ENCODE measurements around the gene LMNTD1. TPM values are rescaled to one million over a fixed set of nuclear protein-coding genes. Genes with fewer than 3 reads are reported as not detected.
A peak's percentile ranks its signal among the peaks of the same experiment; 100 is the strongest.
"Not testable (repeated sequence)": the region's sequence is repeated elsewhere in the genome, so short reads cannot be mapped to it uniquely, and the experiment has no call there.

Gene LMNTD1, protein sequence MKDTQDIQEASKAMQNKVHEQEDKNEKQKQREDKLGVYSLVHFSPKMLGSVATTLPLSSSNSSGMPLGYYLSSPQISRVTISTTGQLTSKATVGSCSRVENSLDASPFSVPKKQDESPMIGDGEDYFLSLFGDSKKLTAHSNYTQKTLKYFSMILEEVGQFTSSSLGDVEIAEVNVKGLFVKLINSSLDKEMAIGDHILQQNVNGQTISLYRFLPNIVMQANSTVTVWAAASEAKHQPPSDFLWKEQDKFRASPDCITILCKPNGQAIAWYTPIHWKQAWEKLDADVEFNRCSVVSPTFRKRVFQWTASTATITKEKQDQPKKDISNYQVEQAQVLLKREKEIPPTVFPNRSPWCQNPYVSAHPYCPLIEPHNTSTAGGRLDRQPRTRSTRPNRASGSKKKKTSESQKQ
- total RNA-seq: not detected

- DNase-seq (no peak), ATAC-seq (ENCODE audit: low read depth) (no peak)
- H3K27ac Mint-ChIP-seq: no peak within 1 kb of the TSS
- peaks cover 2% of the 10 kb centered on the region for H3K27me3 Mint-ChIP-seq
- no peaks in the 10 kb centered on the region for H3K9me3 Mint-ChIP-seq
- POLR2A ChIA-PET: no interaction called here
- H3K36me3 Mint-ChIP-seq: no peaks in the 10 kb centered on the region
- no peak within 1 kb of the TSS for H3K4me3 Mint-ChIP-seq
- H3K4me1 Mint-ChIP-seq: no peaks in the 10 kb centered on the region
Measured at GRCh38 chr12:25553098-25553497, at the start of gene LMNTD1. LMNTD1 (minus strand) TSS chr12:25553283; CDS start chr12:25552959, 324 bp downstream.

- Mint-ChIP-seq H3K4me1 (peaks cover 19% of the 10 kb centered on the region), H3K36me3 (peaks cover 24% of the 10 kb centered on the region), H3K27me3 (peaks cover 2% of the 10 kb centered on the region), H3K9me3 (peaks cover 21% of the 10 kb centered on the region), H3K4me3 (no peak overlapping the region), H3K27ac (no peak overlapping the region)
- no peak for DNase-seq
- POLR2A ChIA-PET: no interaction called here
- ATAC-seq (ENCODE audit: low read depth): no peak
Measured at GRCh38 chr12:25598956-25599355, 45.9 kb upstream of the LMNTD1 start.

GRCh38 chr12:25595496-25595895 is 42.4 kb upstream of the LMNTD1 start:
- peaks cover 23% of the 10 kb centered on the region for H3K9me3 Mint-ChIP-seq
- H3K36me3 Mint-ChIP-seq: peaks cover 38% of the 10 kb centered on the region
- ATAC-seq (ENCODE audit: low read depth); H3K27me3 Mint-ChIP-seq; DNase-seq; POLR2A ChIA-PET: not testable (repeated sequence)
- peak overlapping the region; percentile 78 for H3K4me3 Mint-ChIP-seq
- H3K27ac Mint-ChIP-seq: peak overlapping the region; percentile 93
- H3K4me1 Mint-ChIP-seq: peaks cover 29% of the 10 kb centered on the region

- POLR2A ChIA-PET: no interaction called here
- H3K9me3 Mint-ChIP-seq: peaks cover 21% of the 10 kb centered on the region
- H3K36me3 Mint-ChIP-seq: peaks cover 36% of the 10 kb centered on the region
- no peak overlapping the region for H3K27ac Mint-ChIP-seq
- no peaks in the 10 kb centered on the region for H3K27me3 Mint-ChIP-seq
- ATAC-seq (ENCODE audit: low read depth) (no peak), DNase-seq (no peak)
- no peak overlapping the region for H3K4me3 Mint-ChIP-seq
- H3K4me1 Mint-ChIP-seq: peaks cover 39% of the 10 kb centered on the region
Measured at GRCh38 chr12:25594376-25594775, 41.3 kb upstream of the LMNTD1 start.

GRCh38 chr12:25592725-25593495 is 39.8 kb upstream of the LMNTD1 start:
- POLR2A ChIA-PET: no interaction called here
- peaks cover 38% of the 10 kb centered on the region for H3K36me3 Mint-ChIP-seq
- no peak for ATAC-seq (ENCODE audit: low read depth)
- peaks cover 15% of the 10 kb centered on the region for H3K9me3 Mint-ChIP-seq
- no peak for DNase-seq
- no peaks in the 10 kb centered on the region for H3K27me3 Mint-ChIP-seq
- no peak overlapping the region for H3K4me3 Mint-ChIP-seq
- no peak overlapping the region for H3K27ac Mint-ChIP-seq
- peaks cover 39% of the 10 kb centered on the region for H3K4me1 Mint-ChIP-seq

DNA sequence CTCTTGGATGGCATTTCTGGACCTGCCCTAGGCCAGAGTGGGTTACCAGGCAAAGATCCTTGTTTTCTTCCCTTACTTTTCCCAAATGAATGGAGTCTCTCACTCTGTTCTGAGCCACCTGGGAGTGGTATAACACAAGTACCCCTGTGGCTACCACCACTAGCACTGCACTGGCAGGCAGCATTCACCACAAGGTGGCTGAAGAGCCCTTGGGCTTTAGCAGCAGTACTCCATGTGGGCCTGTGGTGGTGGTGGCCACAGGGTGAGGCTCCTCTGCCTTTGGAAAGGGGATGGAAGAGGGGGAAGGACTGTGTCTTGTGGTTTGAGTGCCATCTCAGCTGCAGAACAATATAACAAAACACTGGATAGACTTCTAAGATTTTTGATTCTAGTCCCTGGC is 38.1 kb upstream of the LMNTD1 start:
- POLR2A ChIA-PET: no interaction called here
- peak overlapping the region; percentile 83 for H3K27ac Mint-ChIP-seq
- ATAC-seq (ENCODE audit: low read depth) (no peak), DNase-seq (no peak)
- no peak overlapping the region for H3K4me3 Mint-ChIP-seq
- peaks cover 39% of the 10 kb centered on the region for H3K36me3 Mint-ChIP-seq
- H3K4me1 Mint-ChIP-seq: peaks cover 35% of the 10 kb centered on the region
- H3K9me3 Mint-ChIP-seq: peaks cover 17% of the 10 kb centered on the region
- H3K27me3 Mint-ChIP-seq: no peaks in the 10 kb centered on the region

GRCh38 chr12:25590011-25590721 is 37.1 kb upstream of the LMNTD1 start:
- H3K36me3 Mint-ChIP-seq: peaks cover 34% of the 10 kb centered on the region
- ATAC-seq (ENCODE audit: low read depth): peak; percentile 97
- POLR2A ChIA-PET: no interaction called here

GRCh38 chr12:25587346-25587745 is 34.3 kb upstream of the LMNTD1 start:
- ATAC-seq (ENCODE audit: low read depth) (no peak), DNase-seq (no peak)
- peaks cover 12% of the 10 kb centered on the region for H3K9me3 Mint-ChIP-seq
- no peaks in the 10 kb centered on the region for H3K27me3 Mint-ChIP-seq
- peaks cover 16% of the 10 kb centered on the region for H3K36me3 Mint-ChIP-seq
- H3K4me1 Mint-ChIP-seq: peaks cover 18% of the 10 kb centered on the region
- POLR2A ChIA-PET: no interaction called here
- no peak overlapping the region for H3K4me3 Mint-ChIP-seq
- H3K27ac Mint-ChIP-seq: no peak overlapping the region

More at GRCh38 chr12:25590011-25590721, 37.1 kb upstream of the LMNTD1 start:
- H3K27me3 Mint-ChIP-seq: no peaks in the 10 kb centered on the region
- H3K27ac Mint-ChIP-seq: peak overlapping the region; percentile 83
- peaks cover 25% of the 10 kb centered on the region for H3K4me1 Mint-ChIP-seq
- H3K9me3 Mint-ChIP-seq: peaks cover 15% of the 10 kb centered on the region
- H3K4me3 Mint-ChIP-seq: peak overlapping the region; percentile 36
- peak; percentile 47 for DNase-seq

GRCh38 chr12:25585662-25586061 is 32.6 kb upstream of the LMNTD1 start:
- Mint-ChIP-seq H3K27me3 (no peaks in the 10 kb centered on the region), H3K9me3 (peaks cover 11% of the 10 kb centered on the region), H3K4me3 (no peak overlapping the region), H3K27ac (no peak overlapping the region), H3K36me3 (peaks cover 14% of the 10 kb centered on the region), H3K4me1 (peaks cover 12% of the 10 kb centered on the region)
- ATAC-seq (ENCODE audit: low read depth) (no peak), DNase-seq (no peak)
- POLR2A ChIA-PET: no interaction called here

DNA sequence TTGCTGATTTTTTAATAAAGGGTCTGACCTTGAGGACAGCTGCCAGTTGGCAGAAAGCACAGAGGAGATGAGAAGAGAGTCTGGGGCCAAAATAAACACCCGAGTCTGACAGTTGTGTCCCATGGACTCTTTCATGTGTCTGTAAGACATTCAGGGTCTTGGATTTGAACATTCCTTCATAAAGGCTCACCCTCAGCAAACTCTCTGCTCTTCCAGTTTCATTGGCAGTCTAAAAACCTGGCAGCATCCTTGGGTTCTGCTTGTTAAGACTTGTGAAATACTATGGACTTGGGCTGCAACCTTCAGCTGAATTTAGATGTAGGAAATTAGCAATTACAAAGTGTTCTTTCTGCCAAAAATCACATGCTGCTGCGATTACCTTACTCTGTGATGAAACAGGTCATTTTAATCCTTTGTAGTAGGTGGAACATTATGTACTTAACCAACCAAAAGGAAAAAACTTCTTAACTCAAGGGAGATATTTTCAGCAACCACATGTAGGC is 32.0 kb upstream of the LMNTD1 start:
- POLR2A ChIA-PET: no interaction called here
- H3K9me3 Mint-ChIP-seq: peaks cover 11% of the 10 kb centered on the region
- ATAC-seq (ENCODE audit: low read depth) (no peak), DNase-seq (no peak)
- H3K4me3 Mint-ChIP-seq: no peak overlapping the region
- H3K4me1 Mint-ChIP-seq: peaks cover 6% of the 10 kb centered on the region
- H3K27me3 Mint-ChIP-seq: no peaks in the 10 kb centered on the region
- H3K27ac Mint-ChIP-seq: no peak overlapping the region
- peaks cover 14% of the 10 kb centered on the region for H3K36me3 Mint-ChIP-seq

DNA sequence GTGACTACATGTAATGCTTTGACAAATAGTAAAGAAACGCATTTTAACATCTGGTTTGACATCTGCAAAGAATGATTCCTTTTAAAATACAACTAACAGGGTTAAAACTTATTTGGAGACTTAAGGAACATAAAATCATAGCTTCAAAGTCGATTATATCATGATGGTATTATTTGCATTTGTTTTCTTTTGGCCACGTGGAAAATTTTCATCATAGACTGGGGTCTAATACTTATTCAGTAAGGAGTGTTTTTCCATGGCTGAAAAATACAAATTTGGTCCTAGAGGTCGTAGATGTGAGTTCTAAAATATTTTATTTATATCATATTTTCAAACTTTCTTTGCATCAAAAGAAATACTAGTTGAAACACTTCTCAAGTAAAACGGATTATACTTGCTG is 31.5 kb upstream of the LMNTD1 start:
- ATAC-seq (ENCODE audit: low read depth): no peak
- no peak for DNase-seq
- POLR2A ChIA-PET: no interaction called here
- H3K9me3 Mint-ChIP-seq: peaks cover 11% of the 10 kb centered on the region
- peaks cover 14% of the 10 kb centered on the region for H3K36me3 Mint-ChIP-seq
- H3K27ac Mint-ChIP-seq: no peak overlapping the region
- H3K4me3 Mint-ChIP-seq: no peak overlapping the region
- H3K27me3 Mint-ChIP-seq: no peaks in the 10 kb centered on the region
- H3K4me1 Mint-ChIP-seq: peaks cover 1% of the 10 kb centered on the region

GRCh38 chr12:25583545-25583944 is 30.5 kb upstream of the LMNTD1 start:
- Mint-ChIP-seq H3K27ac (no peak overlapping the region), H3K4me3 (no peak overlapping the region), H3K27me3 (no peaks in the 10 kb centered on the region), H3K4me1 (no peaks in the 10 kb centered on the region), H3K9me3 (peaks cover 11% of the 10 kb centered on the region), H3K36me3 (peaks cover 14% of the 10 kb centered on the region)
- no peak for DNase-seq
- POLR2A ChIA-PET: no interaction called here
- no peak for ATAC-seq (ENCODE audit: low read depth)

DNA sequence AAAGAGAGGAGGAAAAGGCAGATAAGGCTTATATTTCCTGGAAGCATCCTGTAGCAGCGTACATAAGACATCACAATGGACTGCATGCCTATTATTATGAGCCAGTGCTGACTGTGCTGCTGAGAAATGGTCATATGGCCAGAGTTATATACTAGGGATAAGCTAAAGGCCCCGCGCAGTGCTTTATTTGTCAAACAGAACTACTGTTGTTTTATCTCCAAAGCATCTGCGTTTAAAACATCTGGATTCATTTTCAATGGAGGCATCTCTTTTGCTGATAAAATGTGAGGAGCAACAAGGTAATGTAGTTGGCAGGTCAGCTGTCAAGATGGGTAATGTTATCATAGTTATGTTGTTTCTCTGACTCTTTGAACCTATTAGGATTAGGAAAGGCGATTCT is 28.0 kb upstream of the LMNTD1 start:
- ATAC-seq (ENCODE audit: low read depth) (no peak), DNase-seq (no peak)
- POLR2A ChIA-PET: no interaction called here
- no peak overlapping the region for H3K4me3 Mint-ChIP-seq
- peaks cover under 1% of the 10 kb centered on the region for H3K9me3 Mint-ChIP-seq
- H3K36me3 Mint-ChIP-seq: peaks cover 4% of the 10 kb centered on the region
- no peaks in the 10 kb centered on the region for H3K4me1 Mint-ChIP-seq
- H3K27me3 Mint-ChIP-seq: no peaks in the 10 kb centered on the region
- H3K27ac Mint-ChIP-seq: no peak overlapping the region

Data from activated naive CD8-positive, alpha-beta T cell treated with anti-CD3 and anti-CD28 coated beads, Interleukin-2, amount 10 ng/mL, durations not matched to agents 7 days and 5 days (primary cell).